ENCODE results near the gene SORCS2. TPM values are rescaled to one million over a fixed set of nuclear protein-coding genes. Genes with fewer than 3 reads are reported as not detected.
A peak's percentile ranks its signal among the peaks of the same experiment; 100 is the strongest.

The SORCS2 gene
- total RNA-seq, 1 experiment from 2014 or later, result 4.1 TPM

DNA sequence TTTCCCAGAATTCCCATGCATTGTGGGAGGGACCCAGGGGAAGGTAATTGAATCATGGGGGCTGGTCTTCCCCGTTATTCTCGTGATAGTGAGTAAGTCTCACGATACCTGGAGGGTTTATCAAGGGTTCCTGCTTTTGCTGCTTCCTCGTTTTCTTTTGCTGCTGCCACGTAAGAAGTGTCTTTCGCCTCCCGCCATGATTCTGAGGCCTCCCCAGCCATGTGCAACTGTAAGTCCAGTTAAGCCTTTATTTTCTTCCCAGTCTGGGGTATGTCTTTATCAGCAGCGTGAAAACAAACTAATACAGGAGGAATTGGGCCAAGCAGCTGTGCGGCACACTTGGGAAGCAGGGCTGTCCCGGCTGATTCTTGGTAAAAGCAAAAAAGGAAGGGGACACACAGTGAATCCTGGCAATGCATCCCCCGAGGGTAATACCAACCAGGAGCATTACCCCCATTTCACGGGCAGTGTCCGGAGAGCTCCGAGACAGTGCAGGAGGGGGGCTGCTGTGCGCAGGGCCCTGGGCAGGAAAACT, 561.7 kb downstream of the SORCS2 start:
- Histone ChIP-seq H3K36me3 (ENCODE audit: low read depth, low read length) (no peaks in the 10 kb centered on the region), H3K9me2 (replicated peaks; ENCODE audit: low read length) (no peaks in the 10 kb centered on the region), H3K79me2 (ENCODE audit: low read length) (no peaks in the 10 kb centered on the region), H3K9me3 (ENCODE audit: low read length) (no peaks in the 10 kb centered on the region), H3K4me1 (ENCODE audit: insufficient read depth, low read length) (peaks cover 42% of the 10 kb centered on the region), H3K4me3 (ENCODE audit: low read length) (peak overlapping the region; percentile 55; the same call in 1 of the 2 replicates), H3K4me2 (ENCODE audit: low read length) (peak overlapping the region; percentile 69), H4K20me1 (ENCODE audit: low read length) (no peaks in the 10 kb centered on the region), H3K9ac (ENCODE audit: low read length) (peak overlapping the region; percentile 30), H3K27me3 (ENCODE audit: low read length) (no peaks in the 10 kb centered on the region), H3F3A (ENCODE audit: low read length, unreplicated experiment) (peaks cover 4% of the 10 kb centered on the region), H2AFZ (ENCODE audit: low read length) (no peak overlapping the region), H3K27ac (ENCODE audit: low read length) (peak overlapping the region; percentile 86)
- ATAC-seq, result peak; percentile 3; the same call in 1 of the 2 replicates
- BruUV-seq (replicated peaks), result no TSS peak
- CTCF ChIA-PET, result interaction anchor here (0.8 kb wide), 1 partner anchor 103 kb away, joined by 3 read pairs; no protein-coding TSS in a partner anchor
- POLR2A ChIA-PET (ENCODE audit: unreplicated experiment), result interaction anchor here (0.8 kb wide), 1 partner anchor 224 kb away, joined by 7 read pairs; no protein-coding TSS in a partner anchor
- TF ChIP-seq EZH2phosphoT487 (IDR thresholded peaks at IDR 0.05; ENCODE audit: borderline replicate concordance, low read length), result no peak
- no peak for TF ChIP-seq EZH2 (IDR thresholded peaks at IDR 0.05; ENCODE audit: low read length, unreplicated experiment)
- TF ChIP-seq, protein P1, sequence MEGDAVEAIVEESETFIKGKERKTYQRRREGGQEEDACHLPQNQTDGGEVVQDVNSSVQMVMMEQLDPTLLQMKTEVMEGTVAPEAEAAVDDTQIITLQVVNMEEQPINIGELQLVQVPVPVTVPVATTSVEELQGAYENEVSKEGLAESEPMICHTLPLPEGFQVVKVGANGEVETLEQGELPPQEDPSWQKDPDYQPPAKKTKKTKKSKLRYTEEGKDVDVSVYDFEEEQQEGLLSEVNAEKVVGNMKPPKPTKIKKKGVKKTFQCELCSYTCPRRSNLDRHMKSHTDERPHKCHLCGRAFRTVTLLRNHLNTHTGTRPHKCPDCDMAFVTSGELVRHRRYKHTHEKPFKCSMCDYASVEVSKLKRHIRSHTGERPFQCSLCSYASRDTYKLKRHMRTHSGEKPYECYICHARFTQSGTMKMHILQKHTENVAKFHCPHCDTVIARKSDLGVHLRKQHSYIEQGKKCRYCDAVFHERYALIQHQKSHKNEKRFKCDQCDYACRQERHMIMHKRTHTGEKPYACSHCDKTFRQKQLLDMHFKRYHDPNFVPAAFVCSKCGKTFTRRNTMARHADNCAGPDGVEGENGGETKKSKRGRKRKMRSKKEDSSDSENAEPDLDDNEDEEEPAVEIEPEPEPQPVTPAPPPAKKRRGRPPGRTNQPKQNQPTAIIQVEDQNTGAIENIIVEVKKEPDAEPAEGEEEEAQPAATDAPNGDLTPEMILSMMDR (conservative IDR thresholded peaks at IDR 0.05; ENCODE audit: low read depth, low read length), result no peak
- intact Hi-C loops (cut with micrococcal nuclease), result no loop called here
- DNase-seq, result peak; percentile 54

- Histone ChIP-seq H3K27me3 (ENCODE audit: low read length) (no peaks in the 10 kb centered on the region), H3K79me2 (ENCODE audit: low read length) (no peaks in the 10 kb centered on the region), H2AFZ (ENCODE audit: low read length) (no peak overlapping the region), H3K4me1 (ENCODE audit: insufficient read depth, low read length) (peaks cover 38% of the 10 kb centered on the region), H3K9me2 (replicated peaks; ENCODE audit: low read length) (no peaks in the 10 kb centered on the region), H3K36me3 (ENCODE audit: low read depth, low read length) (no peaks in the 10 kb centered on the region), H3K27ac (ENCODE audit: low read length) (peak overlapping the region; percentile 86), H4K20me1 (ENCODE audit: low read length) (no peaks in the 10 kb centered on the region), H3F3A (ENCODE audit: low read length, unreplicated experiment) (peaks cover under 1% of the 10 kb centered on the region), H3K9me3 (ENCODE audit: low read length) (no peaks in the 10 kb centered on the region), H3K9ac (ENCODE audit: low read length) (no peak overlapping the region), H3K4me3 (ENCODE audit: low read length) (peak overlapping the region; percentile 55; the same call in 1 of the 2 replicates), H3K4me2 (ENCODE audit: low read length) (peak overlapping the region; percentile 69)
- POLR2A ChIA-PET (ENCODE audit: unreplicated experiment), result no interaction called here
- intact Hi-C loops (cut with micrococcal nuclease), result no loop called here
- TF ChIP-seq EZH2 (IDR thresholded peaks at IDR 0.05; ENCODE audit: low read length, unreplicated experiment) (no peak), EZH2phosphoT487 (IDR thresholded peaks at IDR 0.05; ENCODE audit: borderline replicate concordance, low read length) (no peak)
- TF ChIP-seq, protein P1 (conservative IDR thresholded peaks at IDR 0.05; ENCODE audit: low read depth, low read length), result no peak
- no peak for DNase-seq
- CTCF ChIA-PET, result no interaction called here
- ATAC-seq, result no peak
- BruUV-seq (replicated peaks), result no TSS peak
Measured at GRCh38 chr4:7754565-7755262, 562.4 kb downstream of the SORCS2 start.

- no TSS peak for BruUV-seq (replicated peaks)
- CTCF ChIA-PET, result no interaction called here
Measured at GRCh38 chr4:7755561-7755960, 563.2 kb downstream of the SORCS2 start.

More at GRCh38 chr4:7755561-7755960, 563.2 kb downstream of the SORCS2 start:
- Histone ChIP-seq H3K4me2 (ENCODE audit: low read length) (no peak overlapping the region), H3K4me1 (ENCODE audit: insufficient read depth, low read length) (peaks cover 30% of the 10 kb centered on the region), H2AFZ (ENCODE audit: low read length) (no peak overlapping the region), H3F3A (ENCODE audit: low read length, unreplicated experiment) (no peaks in the 10 kb centered on the region), H3K9me3 (ENCODE audit: low read length) (no peaks in the 10 kb centered on the region), H3K9me2 (replicated peaks; ENCODE audit: low read length) (no peaks in the 10 kb centered on the region), H4K20me1 (ENCODE audit: low read length) (no peaks in the 10 kb centered on the region), H3K36me3 (ENCODE audit: low read depth, low read length) (no peaks in the 10 kb centered on the region; the same call in 1 of the 2 replicates), H3K79me2 (ENCODE audit: low read length) (no peaks in the 10 kb centered on the region), H3K4me3 (ENCODE audit: low read length) (no peak overlapping the region), H3K9ac (ENCODE audit: low read length) (no peak overlapping the region), H3K27ac (ENCODE audit: low read length) (no peak overlapping the region), H3K27me3 (ENCODE audit: low read length) (no peaks in the 10 kb centered on the region)
- ATAC-seq (no peak), DNase-seq (no peak)
- TF ChIP-seq EZH2phosphoT487 (IDR thresholded peaks at IDR 0.05; ENCODE audit: borderline replicate concordance, low read length) (no peak), EZH2 (IDR thresholded peaks at IDR 0.05; ENCODE audit: low read length, unreplicated experiment) (no peak)
- TF ChIP-seq, protein P1 (conservative IDR thresholded peaks at IDR 0.05; ENCODE audit: low read depth, low read length), result no peak
- POLR2A ChIA-PET (ENCODE audit: unreplicated experiment), result no interaction called here
- intact Hi-C loops (cut with micrococcal nuclease), result no loop called here

All from PC-3 (cell line).